AML-193 (cell line): ENCODE data around the gene UBAC1.

Experiments
- DNase-seq, 2 experiments: peaks; one replicate each; lab custom pipeline; 2025; lab: John Stamatoyannopoulos, UW

The UBAC1 gene, protein sequence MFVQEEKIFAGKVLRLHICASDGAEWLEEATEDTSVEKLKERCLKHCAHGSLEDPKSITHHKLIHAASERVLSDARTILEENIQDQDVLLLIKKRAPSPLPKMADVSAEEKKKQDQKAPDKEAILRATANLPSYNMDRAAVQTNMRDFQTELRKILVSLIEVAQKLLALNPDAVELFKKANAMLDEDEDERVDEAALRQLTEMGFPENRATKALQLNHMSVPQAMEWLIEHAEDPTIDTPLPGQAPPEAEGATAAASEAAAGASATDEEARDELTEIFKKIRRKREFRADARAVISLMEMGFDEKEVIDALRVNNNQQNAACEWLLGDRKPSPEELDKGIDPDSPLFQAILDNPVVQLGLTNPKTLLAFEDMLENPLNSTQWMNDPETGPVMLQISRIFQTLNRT

GRCh38 chr9:135961277-135961715 is at the start of gene UBAC1:
TSS of gene UBAC1 (minus strand) at chr9:135961373. CDS start at chr9:135961162, 211 bp downstream.
- peak; percentile 88 to 92 for DNase-seq

- no peak for DNase-seq
Measured at GRCh38 chr9:136010615-136011361, 49.6 kb upstream of the UBAC1 start.

DNA sequence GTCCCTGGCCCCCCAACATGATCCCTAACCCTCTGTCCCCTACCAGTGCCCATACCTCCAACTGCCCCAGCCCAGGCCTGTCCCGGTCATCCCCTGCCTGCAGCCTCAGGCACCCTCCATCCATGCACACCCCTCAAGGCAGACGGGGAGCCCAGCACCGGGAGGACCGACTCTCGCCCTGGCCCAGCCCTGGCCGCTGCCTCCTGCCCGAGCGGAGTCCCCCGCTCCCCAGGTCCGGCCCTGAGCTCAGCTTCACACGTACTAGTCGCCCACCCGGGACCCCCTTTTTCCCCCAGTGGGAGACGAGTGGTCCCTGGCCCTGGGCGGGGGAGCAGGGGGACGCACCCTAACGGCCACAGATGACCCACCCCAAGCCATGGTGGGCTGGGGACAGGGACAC is 49.0 kb upstream of the UBAC1 start:
- no peak for DNase-seq

- no peak for DNase-seq
Measured at GRCh38 chr9:136009516-136009915, 48.3 kb upstream of the UBAC1 start.

- DNase-seq: no peak
Measured at GRCh38 chr9:136008693-136008997, 47.5 kb upstream of the UBAC1 start.

GRCh38 chr9:136007934-136008692 is 46.9 kb upstream of the UBAC1 start:
- DNase-seq: no peak

DNA sequence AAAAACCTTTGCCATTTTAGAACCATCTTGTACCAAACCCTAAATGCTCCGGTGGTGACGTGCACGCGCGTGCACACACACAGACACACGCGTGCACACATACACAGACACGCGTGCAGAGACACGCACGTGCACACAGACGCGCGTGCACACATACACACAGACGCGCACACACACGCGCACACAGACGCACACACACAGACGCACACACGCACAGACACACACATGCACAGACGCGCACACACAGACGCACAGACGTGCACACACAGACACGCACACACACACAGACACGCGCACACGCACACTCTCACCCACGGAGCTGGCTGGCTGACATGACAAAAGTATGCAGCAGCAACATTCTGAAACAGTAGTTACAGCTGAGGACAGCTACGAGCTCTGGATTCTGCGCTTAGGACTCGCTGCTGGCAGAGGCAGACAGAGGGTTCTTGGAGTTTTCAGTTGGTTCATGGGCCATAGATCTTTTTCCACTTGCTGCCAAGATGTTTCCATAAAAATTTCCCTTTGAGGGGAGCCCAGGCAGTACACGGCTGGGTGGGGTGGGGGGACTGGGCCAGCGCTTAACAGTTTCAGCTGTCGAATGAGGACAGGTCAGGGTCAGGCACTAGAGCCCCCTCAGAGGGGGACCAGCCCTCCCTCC is 46.2 kb upstream of the UBAC1 start:
- DNase-seq: no peak

DNA sequence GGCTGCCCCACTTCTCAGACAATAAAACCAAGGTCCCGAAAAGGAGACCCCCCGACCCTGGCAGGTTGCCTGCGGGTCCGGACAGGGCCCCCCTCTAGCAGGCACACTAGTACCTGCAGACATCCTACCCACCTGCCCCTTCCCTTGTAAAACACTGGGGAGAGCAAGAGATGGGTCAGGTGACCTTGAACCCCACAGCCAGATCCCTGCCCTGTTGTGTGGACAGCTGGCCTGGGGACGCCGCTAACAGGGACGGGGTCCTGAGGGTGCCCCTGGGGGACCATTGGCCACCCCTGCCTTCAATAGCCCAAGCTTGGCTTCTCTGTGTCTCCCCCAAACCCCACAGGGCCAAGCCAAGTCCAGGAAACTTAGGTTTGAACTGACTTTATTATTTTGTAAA is 45.0 kb upstream of the UBAC1 start:
- DNase-seq: no peak

DNA sequence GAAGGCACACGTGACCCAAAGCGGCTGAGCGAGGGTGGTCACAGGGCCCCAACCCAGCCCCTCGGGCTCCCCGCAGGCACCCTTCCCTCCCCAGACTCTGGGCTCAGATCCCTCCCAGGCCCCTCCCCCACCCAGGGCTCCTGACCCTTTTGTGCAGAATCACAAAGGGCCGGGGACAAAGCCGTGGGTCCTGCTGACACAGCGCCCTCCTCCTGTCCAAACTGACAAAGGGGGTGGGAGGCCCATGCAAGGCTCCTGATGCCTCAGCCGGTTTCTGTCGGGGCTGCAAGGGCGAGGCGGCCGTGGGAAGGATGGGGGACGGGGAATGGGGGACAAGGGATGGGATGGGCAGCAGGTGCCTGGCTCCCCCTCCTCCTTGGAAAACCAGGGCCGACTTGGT is 43.5 kb upstream of the UBAC1 start:
- DNase-seq: no peak

- no peak for DNase-seq
Measured at GRCh38 chr9:136004219-136004618, 43.0 kb upstream of the UBAC1 start.

- DNase-seq: no peak
Measured at GRCh38 chr9:136003411-136004218, 42.4 kb upstream of the UBAC1 start.

GRCh38 chr9:136002881-136003280 is 41.7 kb upstream of the UBAC1 start:
- no peak for DNase-seq

DNA sequence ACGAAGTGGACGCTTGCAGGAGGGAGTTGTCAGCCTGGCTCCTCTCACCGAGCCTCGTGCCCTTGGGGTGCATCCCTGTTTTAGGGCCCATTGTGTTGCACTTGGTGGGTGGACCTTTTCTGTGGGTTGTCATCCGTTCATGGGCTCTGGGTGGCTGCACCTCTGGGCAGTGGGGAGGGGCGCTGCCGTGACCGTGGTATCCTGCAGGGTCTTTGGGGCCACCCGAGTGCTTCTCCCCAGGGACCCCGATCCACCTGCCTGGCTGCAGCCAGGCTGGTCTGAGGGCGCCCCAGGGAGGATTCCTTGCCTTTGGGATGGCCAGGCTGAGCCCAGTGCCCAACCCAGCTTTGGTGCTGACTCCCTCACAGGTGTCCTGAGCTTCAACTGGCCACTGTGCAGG is 41.0 kb upstream of the UBAC1 start:
- no peak for DNase-seq

DNA sequence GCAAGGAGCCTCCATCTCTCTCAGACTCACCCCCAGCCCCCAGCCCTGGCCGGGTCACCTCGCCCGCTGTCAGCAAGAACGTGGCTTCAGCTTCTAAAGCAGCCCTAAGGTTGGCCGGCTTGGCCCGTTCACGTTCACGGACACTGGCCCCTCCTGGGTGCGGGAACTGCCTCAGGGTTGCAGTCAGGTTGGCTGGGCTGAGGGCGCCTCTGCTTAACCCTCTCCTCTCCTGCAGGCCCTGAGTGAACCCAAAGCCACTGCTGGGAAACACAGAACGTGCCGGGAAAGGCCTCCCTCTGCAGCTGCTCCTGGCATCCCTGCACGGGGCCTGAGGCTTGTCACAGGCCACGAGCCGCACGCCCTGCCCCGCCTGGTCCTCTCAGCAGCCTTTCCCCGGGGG is 40.1 kb upstream of the UBAC1 start:
- DNase-seq: no peak

DNA sequence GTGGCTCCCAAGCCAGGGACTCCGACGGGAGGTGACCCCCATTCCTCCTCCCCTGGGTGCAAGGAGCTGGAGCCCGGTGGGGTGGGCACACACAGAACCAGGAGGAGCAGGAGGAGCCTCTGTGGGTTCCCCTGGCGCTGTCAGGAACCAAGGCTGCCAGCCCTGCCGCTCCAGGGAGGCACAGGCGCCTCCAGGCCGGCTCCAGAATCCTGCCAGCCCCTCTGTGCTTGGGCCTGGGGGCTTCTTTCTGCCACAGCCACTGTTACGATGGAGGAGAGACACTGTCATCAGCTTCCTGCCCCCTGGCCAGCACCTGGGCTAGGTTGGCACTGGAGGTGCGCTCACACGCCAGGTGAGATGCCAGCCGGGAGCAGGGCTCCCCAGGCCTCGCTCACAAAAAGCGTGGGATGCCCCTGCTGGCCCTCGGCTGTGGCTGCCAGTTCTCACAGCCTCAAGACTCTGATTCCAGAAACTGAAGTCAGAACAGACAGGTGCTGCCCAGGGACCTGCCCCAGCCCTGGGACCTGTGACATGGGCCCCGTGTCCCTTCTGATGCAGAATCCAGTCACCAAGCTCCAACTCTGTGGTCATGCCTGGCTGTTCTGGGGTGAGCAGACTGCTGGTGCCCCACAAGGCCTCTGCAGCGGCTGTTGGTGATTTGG is 37.4 kb upstream of the UBAC1 start:
- DNase-seq: no peak

- DNase-seq: no peak
Measured at GRCh38 chr9:135998016-135998380, 36.8 kb upstream of the UBAC1 start.

DNA sequence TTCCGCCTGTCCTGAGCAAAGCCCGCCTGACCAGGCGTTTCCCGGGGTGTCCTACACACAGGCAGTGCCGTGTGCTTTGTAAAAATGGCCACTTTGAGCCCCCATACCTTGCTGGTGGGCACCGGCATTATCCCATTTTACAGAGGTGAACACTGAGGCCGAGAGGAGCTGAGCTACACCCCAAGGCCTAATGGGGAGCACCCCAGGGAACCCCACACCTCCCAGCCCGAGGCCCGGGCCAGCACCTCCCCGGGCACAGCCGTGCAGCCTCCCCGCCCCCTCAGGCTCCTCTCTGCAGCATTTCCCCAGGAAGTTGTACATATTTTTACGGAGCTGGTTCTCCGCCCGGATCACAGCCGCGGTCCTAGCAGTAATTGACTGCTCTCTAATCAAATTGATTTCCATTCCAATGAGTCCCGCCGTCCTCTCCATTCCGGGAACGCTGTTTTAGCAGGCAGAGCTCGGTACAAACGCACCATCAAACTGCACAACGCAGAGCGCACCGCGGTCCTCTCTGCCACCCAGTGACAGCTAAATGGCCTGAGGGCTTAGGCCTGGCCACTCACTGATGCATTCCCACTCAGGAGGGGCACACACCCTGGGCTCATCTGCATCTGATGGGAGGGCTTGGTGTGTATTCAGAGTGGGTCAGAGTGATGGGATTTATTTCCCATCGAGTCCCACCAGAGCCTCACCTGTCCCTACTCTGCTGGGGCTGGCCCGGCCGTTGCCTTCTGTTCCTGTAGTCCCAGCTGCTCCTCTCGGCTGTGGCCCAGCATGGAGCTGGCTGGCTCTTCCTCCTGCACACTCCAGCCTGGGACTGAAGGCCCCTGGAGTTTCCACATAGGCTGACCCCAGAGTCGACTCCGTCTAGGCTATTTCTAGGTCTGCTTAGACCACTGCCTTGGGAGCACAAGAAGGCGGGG is 36.2 kb upstream of the UBAC1 start:
- DNase-seq: no peak

DNA sequence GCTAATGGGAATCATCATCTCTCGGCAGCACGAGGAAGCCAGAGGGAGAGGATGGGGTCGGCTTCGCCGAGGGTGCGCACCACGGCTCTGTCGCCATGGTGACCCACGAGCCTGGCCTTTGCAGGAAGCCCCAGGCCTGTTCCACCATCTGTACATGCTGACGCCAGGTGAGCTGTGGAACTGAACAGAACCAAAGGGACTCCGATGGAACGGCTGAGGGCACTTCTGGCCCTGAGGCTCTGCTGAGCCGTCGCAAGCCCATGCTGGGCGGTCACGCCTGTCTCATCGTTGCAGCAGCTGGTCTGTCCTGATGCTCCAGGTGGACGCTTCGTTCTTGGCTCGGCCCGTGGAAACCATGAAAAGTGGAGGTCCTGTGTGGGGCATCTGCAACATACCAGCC is 34.6 kb upstream of the UBAC1 start:
- DNase-seq: no peak

DNA sequence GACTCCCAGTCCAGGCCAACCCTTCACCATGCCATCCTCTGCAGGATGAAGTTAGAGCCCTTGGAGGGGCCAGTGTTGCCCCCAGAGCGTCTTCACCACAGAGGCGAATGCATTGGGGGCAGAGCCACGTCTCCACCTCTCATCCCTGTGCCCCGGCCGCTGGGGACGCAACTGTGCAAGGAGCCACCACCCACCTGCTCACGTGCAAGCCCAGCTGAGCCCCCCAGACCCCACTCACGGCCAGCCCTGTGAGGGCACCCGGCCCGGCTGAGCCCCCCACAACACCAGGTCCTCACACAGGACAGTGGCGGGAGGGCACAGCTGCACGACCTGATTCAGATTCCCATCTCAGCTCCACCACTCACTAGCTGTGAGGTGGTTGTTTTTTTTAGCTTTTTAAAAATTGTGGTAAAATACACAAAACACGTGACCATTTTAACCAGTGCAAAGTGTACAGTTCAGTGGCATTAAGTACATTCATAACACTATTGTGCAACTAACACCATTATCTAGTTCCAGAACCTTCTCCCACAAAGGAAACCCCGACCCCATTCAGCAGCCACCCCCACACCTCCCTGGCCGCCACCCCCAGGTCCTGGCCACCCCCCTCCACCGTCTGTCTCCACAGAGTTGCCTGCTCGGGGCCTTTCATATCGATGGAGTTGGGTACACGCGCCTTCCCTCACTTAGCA is 33.5 kb upstream of the UBAC1 start:
- DNase-seq: no peak
